Measurements from ENCODE around the gene AFTPH. TPM values are rescaled to one million over a fixed set of nuclear protein-coding genes. Genes with fewer than 3 reads are reported as not detected.

The AFTPH gene
- total RNA-seq, 1 experiment from 2014 or later, result 18.8 TPM

DNA sequence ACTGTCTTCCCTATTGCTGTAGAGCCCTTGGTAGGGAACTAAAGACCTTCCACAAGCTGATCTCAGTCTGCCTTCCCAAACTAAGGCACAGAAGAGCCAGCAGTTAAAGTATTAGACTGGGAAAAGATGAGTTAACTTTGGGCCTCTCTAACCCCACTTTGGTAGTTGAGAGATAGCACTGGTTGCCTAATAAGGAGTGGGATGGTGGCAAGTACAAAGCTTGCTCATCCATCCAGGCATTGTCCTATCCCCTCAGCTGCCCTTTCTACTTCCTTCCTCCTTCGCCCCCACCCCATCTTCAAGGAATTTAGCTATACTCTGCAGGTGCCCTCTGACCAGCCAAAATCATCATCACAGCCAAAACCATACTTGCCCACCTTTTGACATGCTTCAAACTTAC lies 22.2 kb upstream of the AFTPH start:
- H3K4me3 ChIP-seq (ENCODE audit: low read depth, low read length, poor library complexity, severe bottlenecking), result no peak overlapping the region
- no peak overlapping the region for H3K27ac ChIP-seq (ENCODE audit: low read depth, low read length, poor library complexity, severe bottlenecking)
- DNase-seq (ENCODE audit: low spot score), result no peak
- no peak for TF ChIP-seq EZH2 (IDR thresholded peaks at IDR 0.05; ENCODE audit: borderline replicate concordance, low read depth, low read length, poor library complexity, severe bottlenecking)
- TF ChIP-seq, protein P1, sequence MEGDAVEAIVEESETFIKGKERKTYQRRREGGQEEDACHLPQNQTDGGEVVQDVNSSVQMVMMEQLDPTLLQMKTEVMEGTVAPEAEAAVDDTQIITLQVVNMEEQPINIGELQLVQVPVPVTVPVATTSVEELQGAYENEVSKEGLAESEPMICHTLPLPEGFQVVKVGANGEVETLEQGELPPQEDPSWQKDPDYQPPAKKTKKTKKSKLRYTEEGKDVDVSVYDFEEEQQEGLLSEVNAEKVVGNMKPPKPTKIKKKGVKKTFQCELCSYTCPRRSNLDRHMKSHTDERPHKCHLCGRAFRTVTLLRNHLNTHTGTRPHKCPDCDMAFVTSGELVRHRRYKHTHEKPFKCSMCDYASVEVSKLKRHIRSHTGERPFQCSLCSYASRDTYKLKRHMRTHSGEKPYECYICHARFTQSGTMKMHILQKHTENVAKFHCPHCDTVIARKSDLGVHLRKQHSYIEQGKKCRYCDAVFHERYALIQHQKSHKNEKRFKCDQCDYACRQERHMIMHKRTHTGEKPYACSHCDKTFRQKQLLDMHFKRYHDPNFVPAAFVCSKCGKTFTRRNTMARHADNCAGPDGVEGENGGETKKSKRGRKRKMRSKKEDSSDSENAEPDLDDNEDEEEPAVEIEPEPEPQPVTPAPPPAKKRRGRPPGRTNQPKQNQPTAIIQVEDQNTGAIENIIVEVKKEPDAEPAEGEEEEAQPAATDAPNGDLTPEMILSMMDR (conservative IDR thresholded peaks at IDR 0.05; ENCODE audit: low read depth, low read length), result no peak
- ChIA-PET CTCF (no interaction called here), POLR2A (ENCODE audit: low non-redundant PET) (no interaction called here)
- intact Hi-C loops (cut with micrococcal nuclease; ENCODE audit: unreplicated experiment), result no loop called here
- no peaks in the 10 kb centered on the region for H3K9me3 ChIP-seq (ENCODE audit: low read depth, low read length, poor library complexity, severe bottlenecking)
- no TSS peak for BruUV-seq (replicated peaks)
- H3K4me1 ChIP-seq (ENCODE audit: insufficient read depth, low read length, poor library complexity, severe bottlenecking), result no peaks in the 10 kb centered on the region
- no peaks in the 10 kb centered on the region for H3K36me3 ChIP-seq (ENCODE audit: insufficient read depth, low read length, poor library complexity, severe bottlenecking)
- H3K27me3 ChIP-seq (replicated peaks; ENCODE audit: insufficient read depth, low read depth, low read length, poor library complexity), result no peaks in the 10 kb centered on the region

DNA sequence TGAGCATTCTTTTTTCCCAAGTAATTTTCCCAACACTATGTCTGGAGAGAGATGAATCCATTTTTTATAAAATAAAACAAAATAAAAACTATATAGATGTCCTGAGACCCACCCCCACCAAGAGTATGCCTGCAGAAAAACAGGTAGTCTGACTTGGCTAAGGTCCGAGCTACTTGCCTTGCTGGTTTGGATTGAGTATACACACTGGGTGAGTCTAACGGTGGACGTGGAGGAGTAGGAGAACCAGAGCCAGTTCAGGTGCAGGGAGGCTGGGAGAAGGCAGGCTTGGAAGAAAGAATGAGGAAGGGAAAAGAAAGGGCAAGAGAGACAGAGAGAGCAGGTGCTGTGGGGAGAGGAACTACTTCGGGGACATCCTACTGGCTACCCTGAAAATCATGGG lies 21.3 kb upstream of the AFTPH start:
- Histone ChIP-seq H3K36me3 (ENCODE audit: insufficient read depth, low read length, poor library complexity, severe bottlenecking) (no peaks in the 10 kb centered on the region), H3K27ac (ENCODE audit: low read depth, low read length, poor library complexity, severe bottlenecking) (no peak overlapping the region), H3K4me1 (ENCODE audit: insufficient read depth, low read length, poor library complexity, severe bottlenecking) (no peaks in the 10 kb centered on the region), H3K9me3 (ENCODE audit: low read depth, low read length, poor library complexity, severe bottlenecking) (no peaks in the 10 kb centered on the region), H3K4me3 (ENCODE audit: low read depth, low read length, poor library complexity, severe bottlenecking) (no peak overlapping the region), H3K27me3 (replicated peaks; ENCODE audit: insufficient read depth, low read depth, low read length, poor library complexity) (no peaks in the 10 kb centered on the region)
- no peak for DNase-seq (ENCODE audit: low spot score)
- intact Hi-C loops (cut with micrococcal nuclease; ENCODE audit: unreplicated experiment), result no loop called here
- POLR2A ChIA-PET (ENCODE audit: low non-redundant PET), result no interaction called here
- CTCF ChIA-PET, result no interaction called here
- no TSS peak for BruUV-seq (replicated peaks)
- TF ChIP-seq, protein P1 (conservative IDR thresholded peaks at IDR 0.05; ENCODE audit: low read depth, low read length), result no peak
- TF ChIP-seq EZH2 (IDR thresholded peaks at IDR 0.05; ENCODE audit: borderline replicate concordance, low read depth, low read length, poor library complexity, severe bottlenecking), result no peak

DNA sequence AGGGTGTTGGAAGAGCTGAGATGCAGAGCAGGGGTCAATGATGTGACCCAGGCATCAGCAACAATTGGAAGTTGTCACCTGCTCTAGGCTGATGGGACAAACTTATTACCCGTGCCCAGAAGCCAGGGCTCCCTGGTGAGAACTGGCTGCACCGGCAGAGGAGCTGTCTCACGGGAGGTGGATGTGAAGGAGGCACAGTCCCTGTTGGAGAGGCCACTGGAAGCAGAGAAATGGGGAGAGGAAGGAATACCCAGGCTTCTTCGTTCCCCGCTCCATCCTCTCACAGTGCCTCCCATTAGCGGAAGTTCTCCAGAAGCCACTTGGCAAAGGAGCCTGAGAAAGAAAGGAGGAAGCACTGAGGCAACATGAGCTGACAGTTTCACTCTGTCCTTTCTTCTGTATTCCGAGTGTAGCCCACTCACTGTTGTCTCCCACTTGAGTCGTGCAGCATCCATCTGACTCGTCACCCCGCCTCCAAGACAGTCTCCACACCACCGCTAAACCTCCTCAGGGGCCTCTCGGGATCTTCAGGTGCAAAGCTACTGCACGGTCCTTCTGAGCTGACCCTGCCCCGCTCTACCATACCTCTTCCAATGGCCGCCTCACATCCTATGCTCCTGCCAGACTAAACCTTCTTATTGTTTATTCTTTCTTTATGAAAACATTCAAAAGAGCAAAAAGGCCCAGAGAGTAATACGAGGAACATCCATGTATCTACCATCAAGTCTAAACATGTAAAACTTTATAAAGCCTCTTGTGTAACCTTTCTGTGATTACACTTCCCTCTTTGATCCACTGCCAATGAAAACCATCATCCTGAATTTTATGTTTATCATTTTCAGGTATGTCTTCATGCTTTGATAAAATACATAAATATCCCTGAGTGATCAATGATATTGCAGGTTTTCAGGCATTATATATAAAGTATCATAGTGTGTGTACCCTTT lies 19.1 kb upstream of the AFTPH start:
- Histone ChIP-seq H3K27me3 (replicated peaks; ENCODE audit: insufficient read depth, low read depth, low read length, poor library complexity) (no peaks in the 10 kb centered on the region), H3K4me1 (ENCODE audit: insufficient read depth, low read length, poor library complexity, severe bottlenecking) (no peaks in the 10 kb centered on the region), H3K36me3 (ENCODE audit: insufficient read depth, low read length, poor library complexity, severe bottlenecking) (no peaks in the 10 kb centered on the region), H3K9me3 (ENCODE audit: low read depth, low read length, poor library complexity, severe bottlenecking) (no peaks in the 10 kb centered on the region), H3K27ac (ENCODE audit: low read depth, low read length, poor library complexity, severe bottlenecking) (no peak overlapping the region), H3K4me3 (ENCODE audit: low read depth, low read length, poor library complexity, severe bottlenecking) (no peak overlapping the region)
- intact Hi-C loops (cut with micrococcal nuclease; ENCODE audit: unreplicated experiment), result no loop called here
- POLR2A ChIA-PET (ENCODE audit: low non-redundant PET), result no interaction called here
- DNase-seq (ENCODE audit: low spot score), result no peak
- no peak for TF ChIP-seq EZH2 (IDR thresholded peaks at IDR 0.05; ENCODE audit: borderline replicate concordance, low read depth, low read length, poor library complexity, severe bottlenecking)
- TF ChIP-seq, protein P1 (conservative IDR thresholded peaks at IDR 0.05; ENCODE audit: low read depth, low read length), result no peak
- no TSS peak for BruUV-seq (replicated peaks)
- CTCF ChIA-PET, result interaction anchor here (0.6 kb wide), 1 partner anchor 66 kb away, joined by 10 read pairs; no protein-coding TSS in a partner anchor
